Neural cell (in vitro differentiated cells): ENCODE data around the gene BNIP2. TPM values are rescaled to one million over a fixed set of nuclear protein-coding genes. Genes with fewer than 3 reads are reported as not detected.

Experiments used
- H2AFZ ChIP-seq: fragments of 200-600, 300-800 bp; sonication (generic), shearing (Covaris generic); 2 replicates; pipeline ENCODE4 v1.6.0; 2014; ENCODE audit warnings: low read depth, mild to moderate bottlenecking, antibody characterized with exemption, low read length, moderate library complexity
- H3F3A ChIP-seq: fragments of 200-600 bp; shearing (Covaris generic); 2 replicates; pipeline ENCODE4 v1.6.1; 2016; ENCODE audit warnings: mild to moderate bottlenecking, moderate library complexity, mixed read lengths, antibody characterized with exemption, low read length; ENCODE audit not compliant: insufficient read depth, poor library complexity, severe bottlenecking
- H3K27ac ChIP-seq: fragments of 200-600, 300-800 bp; sonication (generic), shearing (Covaris generic); 2 replicates; pipeline ENCODE4 v1.5.1; 2014; ENCODE audit warnings: mild to moderate bottlenecking, low read length, moderate library complexity
- H3K27me3 ChIP-seq: fragments of 300-800, 200-600 bp; sonication (generic), shearing (Covaris generic); 2 replicates; pipeline ENCODE4 v1.6.0; 2014; ENCODE audit warnings: mild to moderate bottlenecking, low read depth, low read length, moderate library complexity; ENCODE audit not compliant: insufficient read depth
- H3K36me3 ChIP-seq: fragments of 300-800, 200-600 bp; sonication (generic), shearing (Covaris generic); 2 replicates; pipeline ENCODE4 v1.5.1; 2014; ENCODE audit warnings: mild to moderate bottlenecking, antibody characterized with exemption, low read length, moderate library complexity; ENCODE audit not compliant: insufficient read depth
- H3K4me2 ChIP-seq: fragments of 300-800, 200-600 bp; sonication (generic), shearing (Covaris generic); 2 replicates; pipeline ENCODE4 v1.6.0; 2014; ENCODE audit warnings: mild to moderate bottlenecking, low read length
- H3K4me3 ChIP-seq: fragments of 300-800, 200-600 bp; sonication (generic), shearing (Covaris generic); 2 replicates; pipeline ENCODE4 v1.5.1; 2014; ENCODE audit warnings: mild to moderate bottlenecking, low read length, moderate library complexity
- H3K79me2 ChIP-seq: fragments of 200-600 bp; shearing (Covaris generic); replicated peaks from 2 replicates; pipeline ENCODE4 v1.6.0; 2014; ENCODE audit warnings: mild to moderate bottlenecking, low read length, moderate library complexity; ENCODE audit not compliant: insufficient read depth
- H3K9ac ChIP-seq: fragments of 300-800, 200-600 bp; sonication (generic), shearing (Covaris generic); 2 replicates; pipeline ENCODE4 v1.6.1; 2016; ENCODE audit warnings: mild to moderate bottlenecking, low read length, mixed read lengths
- H3K9me2 ChIP-seq: fragments of 200-600 bp; shearing (Covaris generic); 2 replicates; pipeline ENCODE4 v1.6.1; 2016; ENCODE audit warnings: mild to moderate bottlenecking, low read length, mixed read lengths; ENCODE audit not compliant: insufficient read depth
- H3K9me3 ChIP-seq: fragments of 200-600, 300-800 bp; sonication (generic), shearing (Covaris generic); 2 replicates; pipeline ENCODE4 v1.6.1; 2016; ENCODE audit warnings: mild to moderate bottlenecking, mixed run types, low read length, moderate library complexity, mixed read lengths
- H4K20me1 ChIP-seq: fragments of 200-600 bp; shearing (Covaris generic); 2 replicates; pipeline ENCODE4 v1.6.1; 2016; ENCODE audit warnings: mild to moderate bottlenecking, mixed run types; ENCODE audit not compliant: insufficient read depth
- CTCF ChIP-seq: fragments of 450-650 bp; IDR thresholded peaks from 2 replicates; pipeline ENCODE4 v1.5.1; 2014; ENCODE audit warnings: antibody characterized with exemption, mild to moderate bottlenecking, moderate library complexity; ENCODE audit not compliant: poor library complexity, severe bottlenecking
- EP300 ChIP-seq: fragments of 450-650 bp; conservative IDR thresholded peaks from 2 replicates; pipeline ENCODE4 v1.6.1; 2014; ENCODE audit warnings: antibody characterized with exemption, mild to moderate bottlenecking, moderate library complexity; ENCODE audit not compliant: poor library complexity, severe bottlenecking
- EZH2 ChIP-seq: fragments of 200-600, 300-800 bp; shearing (Covaris generic), sonication (generic); IDR thresholded peaks from 2 replicates; pipeline ENCODE4 v1.6.1; 2014; ENCODE audit warnings: antibody characterized with exemption, low read length, borderline replicate concordance, mild to moderate bottlenecking; ENCODE audit not compliant: insufficient read depth, poor library complexity, severe bottlenecking
- MXI1 ChIP-seq: fragments of 450-650 bp; conservative IDR thresholded peaks from 2 replicates; pipeline ENCODE4 v1.6.1; 2014; ENCODE audit warnings: antibody characterized with exemption, mild to moderate bottlenecking; ENCODE audit not compliant: poor library complexity, severe bottlenecking
- POLR2AphosphoS5 ChIP-seq: IDR thresholded peaks from 2 replicates; pipeline ENCODE4 v1.6.1; 2012
- RAD21 ChIP-seq: fragments of 450-650 bp; conservative IDR thresholded peaks from 2 replicates; pipeline ENCODE4 v1.6.1; 2014; ENCODE audit warnings: antibody characterized with exemption, mild to moderate bottlenecking, moderate library complexity
- REST ChIP-seq: IDR thresholded peaks from 2 replicates; pipeline ENCODE4 v1.6.1; 2012; ENCODE audit warnings: borderline replicate concordance
- SMC3 ChIP-seq: fragments of 450-650 bp; conservative IDR thresholded peaks from 2 replicates; pipeline ENCODE4 v1.6.1; 2014; ENCODE audit warnings: antibody characterized with exemption, mild to moderate bottlenecking, moderate library complexity; ENCODE audit not compliant: poor library complexity
- TAF1 ChIP-seq: IDR thresholded peaks from 2 replicates; pipeline ENCODE4 v1.6.1; 2012; ENCODE audit warnings: low read depth
- polyA plus RNA-seq: library from polyadenylated mRNA; depleted of rRNA; stranded (reverse); fragments of >200 nt; gene quantifications from 2 replicates; pipeline ENCODE4 v1.2.3, GENCODE V29; 2014

Gene BNIP2
- polyA plus RNA-seq, 1 donor from 2014 or later, result 142 TPM

GRCh38 chr15:59696332-59696731 is 7.2 kb upstream of the BNIP2 start:
- TF ChIP-seq MXI1 (no peak), POLR2AphosphoS5 (no peak), RAD21 (no peak), CTCF (no peak), SMC3 (no peak), TAF1 (no peak), EZH2 (no peak), REST (no peak), EP300 (no peak)
- Histone ChIP-seq H4K20me1 (no peaks in the 10 kb centered on the region), H2AFZ (no peak overlapping the region), H3K9me2 (no peaks in the 10 kb centered on the region), H3K9me3 (no peaks in the 10 kb centered on the region), H3K27ac (no peak overlapping the region), H3K4me2 (no peak overlapping the region), H3F3A (no peaks in the 10 kb centered on the region), H3K9ac (no peak overlapping the region), H3K4me3 (no peak overlapping the region), H3K79me2 (no peaks in the 10 kb centered on the region), H3K27me3 (no peaks in the 10 kb centered on the region), H3K36me3 (no peaks in the 10 kb centered on the region)

- Histone ChIP-seq H3K9me3 (no peaks in the 10 kb centered on the region), H3K9ac (no peak overlapping the region), H3K9me2 (no peaks in the 10 kb centered on the region), H3K27ac (no peak overlapping the region), H3K79me2 (no peaks in the 10 kb centered on the region), H3K4me2 (no peak overlapping the region), H3K4me3 (no peak overlapping the region), H4K20me1 (no peaks in the 10 kb centered on the region), H2AFZ (no peak overlapping the region), H3F3A (peaks cover 1% of the 10 kb centered on the region), H3K36me3 (no peaks in the 10 kb centered on the region), H3K27me3 (no peaks in the 10 kb centered on the region)
- no peak for TF ChIP-seq SMC3
- TF ChIP-seq MXI1, result no peak
- no peak for TF ChIP-seq EZH2
- no peak for TF ChIP-seq POLR2AphosphoS5
- TF ChIP-seq REST, result no peak
- no peak for TF ChIP-seq TAF1
- TF ChIP-seq CTCF, result no peak
- TF ChIP-seq RAD21, result no peak
- no peak for TF ChIP-seq EP300
These were observed 5.7 kb upstream of the BNIP2 start for GRCh38 chr15:59694779-59695178.
